GM23338 (cell line): Measurements from ENCODE around the gene INPP4B. TPM values are rescaled to one million over a fixed set of nuclear protein-coding genes. Genes with fewer than 3 reads are reported as not detected.

Experiments used
- ATAC-seq: fragments of 200-7000 bp; cut with Tn5 transposase; 3 replicates; pipeline ENCODE4 v1.9.1; 2020
- DNase-seq: peaks from one replicate; pipeline ENCODE4 v3.0.0-alpha.2; 2015; ENCODE audit warnings: low spot score
- H2AFZ ChIP-seq: fragments of 200-600 bp; sonication (generic); 2 replicates; pipeline ENCODE4 v1.8.0; 2016; ENCODE audit warnings: antibody characterized with exemption, mild to moderate bottlenecking, moderate library complexity
- H3F3A ChIP-seq: fragments of 200-600 bp; sonication (generic); replicated peaks from 2 replicates; pipeline ENCODE4 v1.8.0; 2017; ENCODE audit warnings: antibody characterized with exemption, mixed run types, low read depth
- H3K27ac ChIP-seq: fragments of 200-600 bp; sonication (generic); 2 replicates; pipeline ENCODE4 v1.6.1; 2016; ENCODE audit warnings: low read depth
- H3K27me3 ChIP-seq: fragments of 200-600 bp; sonication (generic); 2 replicates; pipeline ENCODE4 v1.8.0; 2016; ENCODE audit warnings: mild to moderate bottlenecking, mixed run types, moderate library complexity; ENCODE audit not compliant: insufficient read depth
- H3K36me3 ChIP-seq: fragments of 200-600 bp; sonication (generic); 2 replicates; pipeline ENCODE4 v1.8.0; 2016; ENCODE audit warnings: mild to moderate bottlenecking; ENCODE audit not compliant: insufficient read depth
- H3K4me1 ChIP-seq: fragments of 200-600 bp; sonication (generic); 2 replicates; pipeline ENCODE4 v1.8.0; 2016; ENCODE audit warnings: mild to moderate bottlenecking, moderate library complexity; ENCODE audit not compliant: insufficient read depth
- H3K4me2 ChIP-seq: fragments of 200-600 bp; sonication (generic); 2 replicates; pipeline ENCODE4 v1.7.1; 2017; ENCODE audit warnings: mixed run types
- H3K4me3 ChIP-seq: fragments of 200-600 bp; sonication (generic); 2 replicates; pipeline ENCODE4 v1.6.1; 2016; ENCODE audit warnings: mixed run types
- H3K79me2 ChIP-seq: fragments of 200-600 bp; sonication (generic); replicated peaks from 2 replicates; pipeline ENCODE4 v1.8.0; 2017; ENCODE audit warnings: mild to moderate bottlenecking; ENCODE audit not compliant: insufficient read depth
- H3K9me2 ChIP-seq: fragments of 200-600 bp; sonication (generic); 2 replicates; pipeline ENCODE4 v1.8.0; 2017; ENCODE audit not compliant: insufficient read depth
- H4K20me1 ChIP-seq: fragments of 200-600 bp; sonication (generic); replicated peaks from 2 replicates; pipeline ENCODE4 v1.8.0; 2017; ENCODE audit warnings: mild to moderate bottlenecking; ENCODE audit not compliant: insufficient read depth
- H3K27ac Mint-ChIP-seq: 2 replicates; pipeline ENCODE4 v1.8.0; 2020; ENCODE audit warnings: inconsistent platforms, mild to moderate bottlenecking, moderate library complexity, mixed read lengths
- H3K27me3 Mint-ChIP-seq: 3 replicates; pipeline ENCODE4 v1.8.0; 2022; ENCODE audit warnings: low read depth, mild to moderate bottlenecking, moderate library complexity, mixed read lengths, inconsistent platforms; ENCODE audit not compliant: insufficient read depth, poor library complexity
- H3K36me3 Mint-ChIP-seq: 3 replicates; pipeline ENCODE4 v1.8.0; 2021; ENCODE audit warnings: low read depth, mild to moderate bottlenecking, inconsistent platforms, moderate library complexity, mixed read lengths
- H3K4me1 Mint-ChIP-seq: 3 replicates; pipeline ENCODE4 v1.8.0; 2020; ENCODE audit warnings: mild to moderate bottlenecking, inconsistent platforms, mixed read lengths
- H3K4me3 Mint-ChIP-seq: 3 replicates; pipeline ENCODE4 v1.8.0; 2021; ENCODE audit warnings: moderate library complexity, mild to moderate bottlenecking, inconsistent platforms, mixed read lengths
- H3K9me3 Mint-ChIP-seq: 3 replicates; pipeline ENCODE4 v1.8.0; 2020; ENCODE audit warnings: moderate library complexity, mild to moderate bottlenecking, inconsistent platforms, mixed read lengths
- CREB1 ChIP-seq: fragments of 250-450 bp; sonication (Bioruptor Pico); IDR thresholded peaks from 2 replicates; pipeline ENCODE4 v1.5.0; 2020; ENCODE audit warnings: low read depth, mild to moderate bottlenecking, moderate library complexity
- CTCF ChIP-seq, 2 experiments: fragments of 200-600 bp in 1 of 2; sonication (generic) in 1 of 2; conservative IDR thresholded peaks; 2 replicates each; pipeline versions ENCODE4 v1.5.1 to v1.6.1; 2016 to 2017; ENCODE audit warnings: antibody characterized with exemption in 2 of 2, low read depth in 2 of 2, mild to moderate bottlenecking in 2 of 2, moderate library complexity in 1 of 2
- ETS1 ChIP-seq: IDR thresholded peaks from 2 replicates; pipeline ENCODE4 v1.6.1; 2016; ENCODE audit warnings: antibody characterized with exemption
- EZH2 ChIP-seq: fragments of 200-600 bp; sonication (generic); IDR thresholded peaks from one replicate; pipeline ENCODE4 v1.8.0; 2017; ENCODE audit warnings: antibody characterized with exemption, mild to moderate bottlenecking, low read depth; ENCODE audit not compliant: unreplicated experiment
- EZH2phosphoT487 ChIP-seq: fragments of 200-600 bp; sonication (generic); IDR thresholded peaks from one replicate; pipeline ENCODE4 v1.8.1; 2018; ENCODE audit warnings: antibody characterized with exemption; ENCODE audit not compliant: unreplicated experiment
- JUNB ChIP-seq: IDR thresholded peaks from one replicate; pipeline ENCODE4 v1.6.1; 2016; ENCODE audit warnings: antibody characterized with exemption; ENCODE audit not compliant: unreplicated experiment
- NANOG ChIP-seq: IDR thresholded peaks from 2 replicates; pipeline ENCODE4 v1.6.1; 2016; ENCODE audit warnings: antibody characterized with exemption, borderline replicate concordance
- POLR2AphosphoS5 ChIP-seq: IDR thresholded peaks from 2 replicates; pipeline ENCODE4 v1.6.1; 2016; ENCODE audit warnings: antibody characterized with exemption, low read depth
- REST ChIP-seq: IDR thresholded peaks from one replicate; pipeline ENCODE4 v1.6.1; 2018; ENCODE audit warnings: antibody characterized with exemption; ENCODE audit not compliant: unreplicated experiment
- STAT1 ChIP-seq: IDR thresholded peaks from one replicate; pipeline ENCODE4 v1.6.1; 2016; ENCODE audit warnings: antibody characterized with exemption; ENCODE audit not compliant: unreplicated experiment
- ZNF114 ChIP-seq: fragments of 250-450 bp; sonication (Bioruptor Pico); IDR thresholded peaks from 2 replicates; pipeline ENCODE4 v1.5.0; 2020; ENCODE audit warnings: mild to moderate bottlenecking, moderate library complexity
- ZNF331 ChIP-seq: fragments of 250-450 bp; sonication (Bioruptor Pico); IDR thresholded peaks from 2 replicates; pipeline ENCODE4 v1.5.0; 2020; ENCODE audit warnings: low read depth, mild to moderate bottlenecking, moderate library complexity
- ZNF462 ChIP-seq: fragments of 250-450 bp; sonication (Bioruptor Pico); IDR thresholded peaks from 2 replicates; pipeline ENCODE4 v1.5.0; 2020; ENCODE audit warnings: mild to moderate bottlenecking, moderate library complexity
- polyA plus RNA-seq: library from polyadenylated mRNA; unstranded; fragments of >200 nt; fragmentation: Nextera tagmentation; extraction: Ambion mirVana; gene quantifications from 2 replicates; pipeline ENCODE4 v1.2.1, GENCODE V29; 2016
- total RNA-seq: library from RNA; depleted of rRNA; stranded (reverse); fragments of >200 nt; shearing (Covaris generic); gene quantifications from 2 replicates; pipeline ENCODE4 v1.2.3, GENCODE V29; 2014

The INPP4B gene
- total and polyA plus RNA-seq, 2 experiments from 2014 or later: 0.11 to 0.14 TPM

- H3K4me1 Mint-ChIP-seq: peaks cover 5% of the 10 kb centered on the region; the same call in 2 of the 3 replicates
- DNase-seq: peak; percentile 57
Measured at GRCh38 chr4:142202404-142203332, 643.4 kb downstream of the INPP4B start.

More at GRCh38 chr4:142202404-142203332, 643.4 kb downstream of the INPP4B start:
- H3K9me3 Mint-ChIP-seq: no peaks in the 10 kb centered on the region
- H3K4me1 ChIP-seq: peaks cover 5% of the 10 kb centered on the region; the same call in 1 of the 2 replicates
- TF ChIP-seq EZH2phosphoT487 (no peak), POLR2AphosphoS5 (no peak), CTCF (conservative IDR thresholded peaks at IDR 0.05; ENCODE audit: low read depth in 2 of 2) (no peak), REST (no peak), ZNF462 (CRISPR knock-in tag) (no peak), JUNB (no peak), NANOG (no peak), EZH2 (no peak), STAT1 (no peak), ZNF331 (CRISPR knock-in tag) (no peak), ETS1 (no peak), CREB1 (CRISPR knock-in tag) (no peak), ZNF114 (CRISPR knock-in tag) (no peak)
- H3K4me3 ChIP-seq: no peak overlapping the region
- ATAC-seq: peak; percentile 67
- H3K36me3 Mint-ChIP-seq: no peaks in the 10 kb centered on the region
- H3K27me3 ChIP-seq: no peaks in the 10 kb centered on the region
- H3F3A ChIP-seq: no peaks in the 10 kb centered on the region
- H2AFZ ChIP-seq: no peak overlapping the region
- no peaks in the 10 kb centered on the region for H4K20me1 ChIP-seq
- no peaks in the 10 kb centered on the region for H3K79me2 ChIP-seq
- H3K4me2 ChIP-seq: 0 out of 2 replicates have a peak overlapping the region, but pooled peaks have one; percentile 11
- no peaks in the 10 kb centered on the region for H3K36me3 ChIP-seq
- H3K27ac ChIP-seq: no peak overlapping the region
- H3K27me3 Mint-ChIP-seq: no peaks in the 10 kb centered on the region
- H3K9me2 ChIP-seq: no peaks in the 10 kb centered on the region
- H3K4me3 Mint-ChIP-seq: no peak overlapping the region
- no peak overlapping the region for H3K27ac Mint-ChIP-seq
